HEK293 (cell line): ENCODE measurements around the gene CRYAB.

Experiments used
- CTCF ChIA-PET: fragments of 350-600 bp; formaldehyde crosslinking; extraction: SDS; loops from one replicate; lab custom pipeline; 2021; ENCODE audit warnings: antibody characterized with exemption; lab: Yijun Ruan, JAX
- POLR2A ChIA-PET: fragments of 300-600 bp; formaldehyde crosslinking; extraction: SDS; loops from one replicate; lab custom pipeline; 2020; ENCODE audit warnings: antibody characterized with exemption, inconsistent platforms; lab: Yijun Ruan, JAX
- H3K27ac ChIP-seq: fragments of 200-500 bp; sonication (Bioruptor generic); 2 replicates; pipeline ENCODE4 v1.5.1; 2014; ENCODE audit warnings: low read depth, low read length, control low read depth, inconsistent platforms; ENCODE audit errors: extremely low read depth
- H3K36me3 ChIP-seq, 2 experiments: fragments of 200-500 bp in 1 of 2; sonication (Bioruptor generic) in 1 of 2; 1 replicate in 1 of 2; 2 replicates in 1 of 2; pipeline ENCODE4 v1.5.1; 2014 to 2017; ENCODE audit warnings: inconsistent platforms in 2 of 2, low read length in 2 of 2; ENCODE audit not compliant: control insufficient read depth in 2 of 2, insufficient read depth in 1 of 2
- H3K4me1 ChIP-seq: fragments of 200-500 bp; sonication (Bioruptor generic); 2 replicates; pipeline ENCODE4 v1.5.1; 2014; ENCODE audit warnings: mild to moderate bottlenecking, low read length, inconsistent platforms; ENCODE audit not compliant: control insufficient read depth, insufficient read depth
- H3K4me3 ChIP-seq: 2 replicates; pipeline ENCODE4 v1.5.1; 2011; ENCODE audit warnings: low read depth, mild to moderate bottlenecking, control low read depth, low read length, moderate library complexity
- H3K9me3 ChIP-seq: fragments of 200-500 bp; sonication (Bioruptor generic); 2 replicates; pipeline ENCODE4 v1.5.1; 2014; ENCODE audit warnings: low read depth, low read length, inconsistent platforms; ENCODE audit not compliant: control insufficient read depth, insufficient read depth
- FEZF1 ChIP-seq: fragments of 450-650 bp; formaldehyde crosslinking; IDR thresholded peaks from 2 replicates; pipeline ENCODE4 v1.5.1; 2016; ENCODE audit warnings: missing biosample characterization, missing genetic modification characterization
- OSR2 ChIP-seq: fragments of 450-650 bp; formaldehyde crosslinking; IDR thresholded peaks from 2 replicates; pipeline ENCODE4 v1.5.1; 2016; ENCODE audit warnings: missing biosample characterization, missing genetic modification characterization
- SP7 ChIP-seq: fragments of 450-650 bp; formaldehyde crosslinking; IDR thresholded peaks from 2 replicates; pipeline ENCODE4 v1.5.1; 2016; ENCODE audit warnings: missing biosample characterization, missing genetic modification characterization
- WT1 ChIP-seq: fragments of 450-650 bp; formaldehyde crosslinking; IDR thresholded peaks from 2 replicates; pipeline ENCODE4 v1.5.1; 2016; ENCODE audit warnings: missing biosample characterization, missing genetic modification characterization
- ZIC2 ChIP-seq: fragments of 450-650 bp; formaldehyde crosslinking; IDR thresholded peaks from 2 replicates; pipeline ENCODE4 v1.5.1; 2016; ENCODE audit warnings: missing biosample characterization, missing genetic modification characterization
- ZNF121 ChIP-seq: fragments of 450-650 bp; formaldehyde crosslinking; IDR thresholded peaks from 2 replicates; pipeline ENCODE4 v1.5.1; 2016; ENCODE audit warnings: missing biosample characterization, missing genetic modification characterization
- ZNF501 ChIP-seq: fragments of 450-650 bp; formaldehyde crosslinking; IDR thresholded peaks from 2 replicates; pipeline ENCODE4 v1.5.1; 2016; ENCODE audit warnings: missing biosample characterization, missing genetic modification characterization
- TF ChIP-seq, protein P1 (sequence below): fragments of 450-650 bp; IDR thresholded peaks from 2 replicates; pipeline ENCODE4 v1.5.1; 2018; ENCODE audit warnings: missing biosample characterization, mild to moderate bottlenecking, missing genetic modification characterization
- TF ChIP-seq, protein P2 (sequence below): fragments of 450-650 bp; formaldehyde crosslinking; IDR thresholded peaks from 2 replicates; pipeline ENCODE4 v1.5.1; 2017; ENCODE audit warnings: missing biosample characterization, missing genetic modification characterization
- TF ChIP-seq, protein P3 (sequence below): fragments of 450-650 bp; formaldehyde crosslinking; IDR thresholded peaks from 2 replicates; pipeline ENCODE4 v1.5.1; 2016; ENCODE audit warnings: missing biosample characterization, missing genetic modification characterization
- TF ChIP-seq, protein P4 (sequence below): fragments of 450-650 bp; formaldehyde crosslinking; IDR thresholded peaks from 2 replicates; pipeline ENCODE4 v1.5.1; 2016; ENCODE audit warnings: missing biosample characterization, missing genetic modification characterization
- TF ChIP-seq, protein P5 (sequence below): fragments of 450-650 bp; formaldehyde crosslinking; IDR thresholded peaks from 2 replicates; pipeline ENCODE4 v1.5.1; 2016; ENCODE audit warnings: missing biosample characterization, missing genetic modification characterization

The CRYAB gene

DNA sequence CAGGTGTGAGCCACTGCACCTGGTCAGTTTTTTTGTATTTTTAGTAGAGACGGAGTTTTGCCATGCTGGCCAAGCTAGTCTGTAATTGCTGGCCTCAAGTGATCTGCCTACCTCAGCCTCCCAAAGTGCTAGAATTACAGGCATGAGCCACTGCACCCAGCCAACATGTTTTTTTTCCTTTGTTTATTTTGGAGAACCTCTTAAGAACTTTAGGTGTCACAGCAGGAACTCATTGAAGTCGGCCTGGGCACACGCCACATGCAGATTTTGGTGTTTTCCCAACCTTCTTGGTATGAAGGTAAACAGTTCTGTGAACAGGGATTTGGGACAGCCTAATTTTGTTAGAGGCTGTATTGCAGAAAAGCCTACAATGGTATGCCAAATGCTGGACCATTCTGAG is 34.9 kb upstream of the CRYAB start:
- no peak overlapping the region for H3K4me3 ChIP-seq
- no peaks in the 10 kb centered on the region for H3K36me3 ChIP-seq
- 0 out of 2 replicates have a peak, but pooled peaks have one; percentile 42 for TF ChIP-seq WT1 (tag by site-specific recombination)
- 0 out of 2 replicates have a peak, but pooled peaks have one; percentile 38 for TF ChIP-seq FEZF1 (tag by site-specific recombination)
- peak; percentile 80 for TF ChIP-seq ZIC2 (tag by site-specific recombination)
- TF ChIP-seq, protein P1, sequence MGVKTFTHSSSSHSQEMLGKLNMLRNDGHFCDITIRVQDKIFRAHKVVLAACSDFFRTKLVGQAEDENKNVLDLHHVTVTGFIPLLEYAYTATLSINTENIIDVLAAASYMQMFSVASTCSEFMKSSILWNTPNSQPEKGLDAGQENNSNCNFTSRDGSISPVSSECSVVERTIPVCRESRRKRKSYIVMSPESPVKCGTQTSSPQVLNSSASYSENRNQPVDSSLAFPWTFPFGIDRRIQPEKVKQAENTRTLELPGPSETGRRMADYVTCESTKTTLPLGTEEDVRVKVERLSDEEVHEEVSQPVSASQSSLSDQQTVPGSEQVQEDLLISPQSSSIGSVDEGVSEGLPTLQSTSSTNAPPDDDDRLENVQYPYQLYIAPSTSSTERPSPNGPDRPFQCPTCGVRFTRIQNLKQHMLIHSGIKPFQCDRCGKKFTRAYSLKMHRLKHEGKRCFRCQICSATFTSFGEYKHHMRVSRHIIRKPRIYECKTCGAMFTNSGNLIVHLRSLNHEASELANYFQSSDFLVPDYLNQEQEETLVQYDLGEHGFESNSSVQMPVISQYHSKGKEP (tag by site-specific recombination) = peak; percentile 39; the same call in 1 of the 2 replicates
- 0 out of 2 replicates have a peak, but pooled peaks have one; percentile 27 for TF ChIP-seq SP7
- TF ChIP-seq, protein P2, sequence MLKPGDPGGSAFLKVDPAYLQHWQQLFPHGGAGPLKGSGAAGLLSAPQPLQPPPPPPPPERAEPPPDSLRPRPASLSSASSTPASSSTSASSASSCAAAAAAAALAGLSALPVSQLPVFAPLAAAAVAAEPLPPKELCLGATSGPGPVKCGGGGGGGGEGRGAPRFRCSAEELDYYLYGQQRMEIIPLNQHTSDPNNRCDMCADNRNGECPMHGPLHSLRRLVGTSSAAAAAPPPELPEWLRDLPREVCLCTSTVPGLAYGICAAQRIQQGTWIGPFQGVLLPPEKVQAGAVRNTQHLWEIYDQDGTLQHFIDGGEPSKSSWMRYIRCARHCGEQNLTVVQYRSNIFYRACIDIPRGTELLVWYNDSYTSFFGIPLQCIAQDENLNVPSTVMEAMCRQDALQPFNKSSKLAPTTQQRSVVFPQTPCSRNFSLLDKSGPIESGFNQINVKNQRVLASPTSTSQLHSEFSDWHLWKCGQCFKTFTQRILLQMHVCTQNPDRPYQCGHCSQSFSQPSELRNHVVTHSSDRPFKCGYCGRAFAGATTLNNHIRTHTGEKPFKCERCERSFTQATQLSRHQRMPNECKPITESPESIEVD (tag by site-specific recombination) = peak; percentile 93
- peak; percentile 74 for TF ChIP-seq OSR2 (tag by site-specific recombination)
- TF ChIP-seq ZNF121 = no peak
- TF ChIP-seq, protein P3, sequence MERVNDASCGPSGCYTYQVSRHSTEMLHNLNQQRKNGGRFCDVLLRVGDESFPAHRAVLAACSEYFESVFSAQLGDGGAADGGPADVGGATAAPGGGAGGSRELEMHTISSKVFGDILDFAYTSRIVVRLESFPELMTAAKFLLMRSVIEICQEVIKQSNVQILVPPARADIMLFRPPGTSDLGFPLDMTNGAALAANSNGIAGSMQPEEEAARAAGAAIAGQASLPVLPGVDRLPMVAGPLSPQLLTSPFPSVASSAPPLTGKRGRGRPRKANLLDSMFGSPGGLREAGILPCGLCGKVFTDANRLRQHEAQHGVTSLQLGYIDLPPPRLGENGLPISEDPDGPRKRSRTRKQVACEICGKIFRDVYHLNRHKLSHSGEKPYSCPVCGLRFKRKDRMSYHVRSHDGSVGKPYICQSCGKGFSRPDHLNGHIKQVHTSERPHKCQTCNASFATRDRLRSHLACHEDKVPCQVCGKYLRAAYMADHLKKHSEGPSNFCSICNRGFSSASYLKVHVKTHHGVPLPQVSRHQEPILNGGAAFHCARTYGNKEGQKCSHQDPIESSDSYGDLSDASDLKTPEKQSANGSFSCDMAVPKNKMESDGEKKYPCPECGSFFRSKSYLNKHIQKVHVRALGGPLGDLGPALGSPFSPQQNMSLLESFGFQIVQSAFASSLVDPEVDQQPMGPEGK = no peak
- TF ChIP-seq ZNF501 (tag by site-specific recombination) = no peak
- TF ChIP-seq, protein P4, sequence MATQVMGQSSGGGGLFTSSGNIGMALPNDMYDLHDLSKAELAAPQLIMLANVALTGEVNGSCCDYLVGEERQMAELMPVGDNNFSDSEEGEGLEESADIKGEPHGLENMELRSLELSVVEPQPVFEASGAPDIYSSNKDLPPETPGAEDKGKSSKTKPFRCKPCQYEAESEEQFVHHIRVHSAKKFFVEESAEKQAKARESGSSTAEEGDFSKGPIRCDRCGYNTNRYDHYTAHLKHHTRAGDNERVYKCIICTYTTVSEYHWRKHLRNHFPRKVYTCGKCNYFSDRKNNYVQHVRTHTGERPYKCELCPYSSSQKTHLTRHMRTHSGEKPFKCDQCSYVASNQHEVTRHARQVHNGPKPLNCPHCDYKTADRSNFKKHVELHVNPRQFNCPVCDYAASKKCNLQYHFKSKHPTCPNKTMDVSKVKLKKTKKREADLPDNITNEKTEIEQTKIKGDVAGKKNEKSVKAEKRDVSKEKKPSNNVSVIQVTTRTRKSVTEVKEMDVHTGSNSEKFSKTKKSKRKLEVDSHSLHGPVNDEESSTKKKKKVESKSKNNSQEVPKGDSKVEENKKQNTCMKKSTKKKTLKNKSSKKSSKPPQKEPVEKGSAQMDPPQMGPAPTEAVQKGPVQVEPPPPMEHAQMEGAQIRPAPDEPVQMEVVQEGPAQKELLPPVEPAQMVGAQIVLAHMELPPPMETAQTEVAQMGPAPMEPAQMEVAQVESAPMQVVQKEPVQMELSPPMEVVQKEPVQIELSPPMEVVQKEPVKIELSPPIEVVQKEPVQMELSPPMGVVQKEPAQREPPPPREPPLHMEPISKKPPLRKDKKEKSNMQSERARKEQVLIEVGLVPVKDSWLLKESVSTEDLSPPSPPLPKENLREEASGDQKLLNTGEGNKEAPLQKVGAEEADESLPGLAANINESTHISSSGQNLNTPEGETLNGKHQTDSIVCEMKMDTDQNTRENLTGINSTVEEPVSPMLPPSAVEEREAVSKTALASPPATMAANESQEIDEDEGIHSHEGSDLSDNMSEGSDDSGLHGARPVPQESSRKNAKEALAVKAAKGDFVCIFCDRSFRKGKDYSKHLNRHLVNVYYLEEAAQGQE (tag by site-specific recombination) = 0 out of 2 replicates have a peak, but pooled peaks have one; percentile 23
- TF ChIP-seq, protein P5, sequence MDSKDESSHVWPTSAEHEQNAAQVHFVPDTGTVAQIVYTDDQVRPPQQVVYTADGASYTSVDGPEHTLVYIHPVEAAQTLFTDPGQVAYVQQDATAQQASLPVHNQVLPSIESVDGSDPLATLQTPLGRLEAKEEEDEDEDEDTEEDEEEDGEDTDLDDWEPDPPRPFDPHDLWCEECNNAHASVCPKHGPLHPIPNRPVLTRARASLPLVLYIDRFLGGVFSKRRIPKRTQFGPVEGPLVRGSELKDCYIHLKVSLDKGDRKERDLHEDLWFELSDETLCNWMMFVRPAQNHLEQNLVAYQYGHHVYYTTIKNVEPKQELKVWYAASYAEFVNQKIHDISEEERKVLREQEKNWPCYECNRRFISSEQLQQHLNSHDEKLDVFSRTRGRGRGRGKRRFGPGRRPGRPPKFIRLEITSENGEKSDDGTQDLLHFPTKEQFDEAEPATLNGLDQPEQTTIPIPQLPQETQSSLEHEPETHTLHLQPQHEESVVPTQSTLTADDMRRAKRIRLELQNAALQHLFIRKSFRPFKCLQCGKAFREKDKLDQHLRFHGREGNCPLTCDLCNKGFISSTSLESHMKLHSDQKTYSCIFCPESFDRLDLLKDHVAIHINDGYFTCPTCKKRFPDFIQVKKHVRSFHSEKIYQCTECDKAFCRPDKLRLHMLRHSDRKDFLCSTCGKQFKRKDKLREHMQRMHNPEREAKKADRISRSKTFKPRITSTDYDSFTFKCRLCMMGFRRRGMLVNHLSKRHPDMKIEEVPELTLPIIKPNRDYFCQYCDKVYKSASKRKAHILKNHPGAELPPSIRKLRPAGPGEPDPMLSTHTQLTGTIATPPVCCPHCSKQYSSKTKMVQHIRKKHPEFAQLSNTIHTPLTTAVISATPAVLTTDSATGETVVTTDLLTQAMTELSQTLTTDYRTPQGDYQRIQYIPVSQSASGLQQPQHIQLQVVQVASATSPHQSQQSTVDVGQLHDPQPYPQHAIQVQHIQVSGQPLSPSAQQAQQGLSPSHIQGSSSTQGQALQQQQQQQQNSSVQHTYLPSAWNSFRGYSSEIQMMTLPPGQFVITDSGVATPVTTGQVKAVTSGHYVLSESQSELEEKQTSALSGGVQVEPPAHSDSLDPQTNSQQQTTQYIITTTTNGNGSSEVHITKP (tag by site-specific recombination) = 0 out of 2 replicates have a peak, but pooled peaks have one; percentile 21
- TF ChIP-seq, all 188 proteins: peak for 9
- no peaks in the 10 kb centered on the region for H3K4me1 ChIP-seq
- POLR2A ChIA-PET = no interaction called here
- no peak overlapping the region for H3K27ac ChIP-seq
- no peaks in the 10 kb centered on the region for H3K9me3 ChIP-seq
- CTCF ChIA-PET = interaction anchor here (0.7 kb wide), 1 partner anchor 11 kb away, joined by 3 read pairs; no protein-coding TSS in a partner anchor
